ENCODE data around the gene C10orf53. TPM values are rescaled to one million over a fixed set of nuclear protein-coding genes. Genes with fewer than 3 reads are reported as not detected.
"Not testable (repeated sequence)": the region's sequence is repeated elsewhere in the genome, so short reads cannot be mapped to it uniquely, and the experiment has no call there.

The C10orf53 gene
- total and polyA plus RNA-seq, 2 of the 8 experiments (the other 6 are each of a cell fraction or from before 2014, with no cell fraction given) = not detected

- H2BK120ac ChIP-seq (replicated peaks; ENCODE audit: low read depth, low read length); H3K4me3 ChIP-seq (ENCODE audit: extremely low read depth in 1 of 4, insufficient read depth in 2 of 4, low read depth in 3 of 4, low read length in 4 of 4); H3K27me3 ChIP-seq (replicated peaks in 1 of 4; ENCODE audit: control insufficient read depth in 3 of 4, extremely low read depth in 1 of 4, insufficient read depth in 3 of 4, low read length in 3 of 4); H3K56ac ChIP-seq (replicated peaks; ENCODE audit: insufficient read length, low read depth, low read length); H3K79me2 ChIP-seq (ENCODE audit: control insufficient read depth in 1 of 2, insufficient read depth in 2 of 2, low read length in 2 of 2); H4K20me1 ChIP-seq (replicated peaks in 1 of 2; ENCODE audit: control insufficient read depth in 1 of 2, insufficient read depth in 2 of 2, low read length in 2 of 2); DNase-seq (ENCODE audit: low read depth in 1 of 2, low spot score in 2 of 2); H3K4me2 ChIP-seq (ENCODE audit: insufficient read depth in 1 of 2, low read depth in 2 of 2, low read length in 2 of 2); H3K23ac ChIP-seq (ENCODE audit: insufficient read length); CTCF ChIA-PET (ENCODE audit: partially characterized antibody); H3K9ac ChIP-seq (replicated peaks in 1 of 4; ENCODE audit: extremely low read depth in 1 of 4, low read depth in 3 of 4, low read length in 3 of 4); H3K27ac ChIP-seq (ENCODE audit: low read depth, low read length); H2AK5ac ChIP-seq (ENCODE audit: low read depth, low read length); H2BK15ac ChIP-seq (ENCODE audit: low read length); H3K4ac ChIP-seq (replicated peaks; ENCODE audit: insufficient read length, low read depth, low read length); H3K79me1 ChIP-seq (ENCODE audit: low read depth, low read length); H2AFZ ChIP-seq (ENCODE audit: low read length); FAIRE-seq; H4K5ac ChIP-seq (ENCODE audit: insufficient read length, low read depth, low read length); H3K23me2 ChIP-seq (ENCODE audit: low read depth, low read length); POLR2A ChIA-PET (ENCODE audit: partially characterized antibody); H2BK5ac ChIP-seq (ENCODE audit: low read depth, low read length); H4K8ac ChIP-seq (ENCODE audit: extremely low read depth, insufficient read depth, low read length); H4K91ac ChIP-seq (replicated peaks; ENCODE audit: insufficient read length, low read length); H2BK12ac ChIP-seq (ENCODE audit: low read depth, low read length); H3K14ac ChIP-seq (ENCODE audit: insufficient read length); H3K18ac ChIP-seq (ENCODE audit: extremely low read depth, low read length); H3K4me1 ChIP-seq (replicated peaks in 1 of 4; ENCODE audit: control insufficient read depth in 3 of 4, insufficient read depth in 4 of 4, low read length in 3 of 4); H3K36me3 ChIP-seq (ENCODE audit: control insufficient read depth in 2 of 4, insufficient read depth in 4 of 4, low read length in 3 of 4); H2BK20ac ChIP-seq (ENCODE audit: low read length): not testable (repeated sequence)
- 94% methylated on average over 7 of the region's 7 CpGs; no CpG with 5 or more reads in 1 of the 2 experiments for WGBS, 2 experiments (ENCODE audit: extremely low coverage in 1 of 2, insufficient coverage in 1 of 2, insufficient read length in 1 of 2, insufficient replicate concordance in 2 of 2, low coverage in 1 of 2, low lambda C conversion rate in 2 of 2, missing lambda C conversion rate in 1 of 2)
- H3K9me3 ChIP-seq (ENCODE audit: insufficient read depth in 2 of 2, low read depth in 1 of 2, low read length in 1 of 2) = peaks cover 2 to 12% of the 10 kb centered on the region in 2 experiments; a peak in 3 of 4 replicates
Observed at GRCh38 chr10:49715157-49715556, 35.7 kb downstream of the C10orf53 start.
